ENCODE data around the gene ADGRG3.

Gene ADGRG3

DNA sequence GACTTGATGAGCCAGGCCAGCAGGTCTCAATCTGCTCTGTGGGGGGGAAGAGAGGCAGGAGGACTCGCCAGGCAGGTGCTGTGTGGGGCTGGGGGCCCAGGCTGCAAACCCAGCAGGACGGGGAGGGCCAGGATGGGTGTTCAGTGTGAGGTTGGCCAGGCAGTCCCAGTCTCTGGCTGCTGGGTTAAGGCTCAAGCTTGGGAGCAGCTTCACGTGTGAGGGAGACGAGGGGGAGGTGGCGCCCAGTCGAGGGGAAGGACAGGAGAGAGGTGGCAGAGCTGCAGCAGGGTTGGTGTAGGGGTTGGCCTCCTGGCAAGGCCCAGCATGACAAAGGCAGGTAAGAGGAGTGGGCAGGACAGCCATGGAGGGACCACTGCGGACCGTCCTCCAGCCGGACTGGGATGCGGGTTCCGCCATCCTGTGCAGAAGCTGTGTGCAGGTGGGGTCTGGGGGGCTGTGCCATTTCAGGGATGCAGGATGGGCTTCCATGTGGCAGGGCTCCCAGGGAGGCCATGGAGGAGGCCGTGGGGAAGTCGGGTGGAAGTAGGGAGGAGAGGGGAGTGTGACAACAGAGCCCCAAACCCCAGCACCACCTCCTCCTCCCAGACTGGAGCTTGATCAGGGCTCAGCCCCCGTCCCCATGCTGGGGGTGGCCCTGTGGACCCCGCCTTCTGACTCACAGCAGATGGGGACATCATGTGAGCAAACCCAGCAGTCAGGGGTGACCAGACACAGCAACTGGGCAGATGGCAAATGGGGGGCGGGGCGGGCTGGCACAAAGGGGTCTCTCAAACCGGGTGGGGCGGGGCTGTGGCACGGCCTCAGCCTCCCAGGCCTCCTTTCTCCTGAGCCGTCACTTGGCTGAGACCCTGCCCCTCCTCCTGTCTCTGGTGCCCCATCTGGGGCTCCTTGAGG lies 36.9 kb upstream of the ADGRG3 start:
- Histone ChIP-seq H3K4me2 (ENCODE audit: low read depth, low read length, poor library complexity, severe bottlenecking) (no peak overlapping the region), H3K27ac (ENCODE audit: low read depth, low read length) (no peak overlapping the region), H3K79me2 (ENCODE audit: insufficient read depth, low read length) (no peaks in the 10 kb centered on the region), H3K9ac (ENCODE audit: low read length) (no peak overlapping the region), H2AFZ (ENCODE audit: low read depth, low read length, severe bottlenecking) (no peak overlapping the region), H3F3A (ENCODE audit: insufficient read depth) (no peaks in the 10 kb centered on the region), H4K20me1 (ENCODE audit: low read depth, low read length) (no peaks in the 10 kb centered on the region), H3K36me3 (ENCODE audit: low read length) (no peaks in the 10 kb centered on the region), H3K4me3 (ENCODE audit: insufficient read depth, low read length, poor library complexity, severe bottlenecking) (no peak overlapping the region), H3K9me3 (ENCODE audit: insufficient read depth, low read length) (no peaks in the 10 kb centered on the region), H3K27me3 (ENCODE audit: low read length) (no peaks in the 10 kb centered on the region), H3K9me2 (replicated peaks; ENCODE audit: insufficient read depth, low read length) (no peaks in the 10 kb centered on the region)
- TF ChIP-seq, protein P1, sequence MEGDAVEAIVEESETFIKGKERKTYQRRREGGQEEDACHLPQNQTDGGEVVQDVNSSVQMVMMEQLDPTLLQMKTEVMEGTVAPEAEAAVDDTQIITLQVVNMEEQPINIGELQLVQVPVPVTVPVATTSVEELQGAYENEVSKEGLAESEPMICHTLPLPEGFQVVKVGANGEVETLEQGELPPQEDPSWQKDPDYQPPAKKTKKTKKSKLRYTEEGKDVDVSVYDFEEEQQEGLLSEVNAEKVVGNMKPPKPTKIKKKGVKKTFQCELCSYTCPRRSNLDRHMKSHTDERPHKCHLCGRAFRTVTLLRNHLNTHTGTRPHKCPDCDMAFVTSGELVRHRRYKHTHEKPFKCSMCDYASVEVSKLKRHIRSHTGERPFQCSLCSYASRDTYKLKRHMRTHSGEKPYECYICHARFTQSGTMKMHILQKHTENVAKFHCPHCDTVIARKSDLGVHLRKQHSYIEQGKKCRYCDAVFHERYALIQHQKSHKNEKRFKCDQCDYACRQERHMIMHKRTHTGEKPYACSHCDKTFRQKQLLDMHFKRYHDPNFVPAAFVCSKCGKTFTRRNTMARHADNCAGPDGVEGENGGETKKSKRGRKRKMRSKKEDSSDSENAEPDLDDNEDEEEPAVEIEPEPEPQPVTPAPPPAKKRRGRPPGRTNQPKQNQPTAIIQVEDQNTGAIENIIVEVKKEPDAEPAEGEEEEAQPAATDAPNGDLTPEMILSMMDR (IDR thresholded peaks at IDR 0.05; ENCODE audit: insufficient read depth, low read length, poor library complexity, severe bottlenecking), result no peak

DNA sequence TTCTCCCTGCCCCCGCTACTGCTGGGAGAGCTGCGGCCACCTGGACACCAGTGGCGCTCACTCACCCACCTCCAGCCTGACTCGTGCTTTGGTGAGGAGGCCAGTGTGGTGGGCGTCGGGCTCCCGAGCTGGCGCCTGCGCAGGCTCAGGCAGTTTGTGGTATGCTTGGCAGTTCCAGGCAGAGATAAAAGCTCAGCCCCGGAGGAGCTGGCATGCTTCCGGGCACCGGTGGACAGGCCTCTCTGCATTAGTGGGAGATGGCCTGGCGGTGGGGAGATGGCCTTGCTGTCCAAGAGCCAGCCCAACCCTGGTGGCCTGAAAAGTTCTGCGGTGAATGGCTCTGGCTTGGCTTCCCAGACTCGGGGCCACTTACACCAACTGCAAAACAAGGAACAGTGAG lies 35.5 kb upstream of the ADGRG3 start:
- Histone ChIP-seq H3K9ac (ENCODE audit: low read length) (no peak overlapping the region), H3K4me2 (ENCODE audit: low read depth, low read length, poor library complexity, severe bottlenecking) (no peak overlapping the region), H3K9me2 (replicated peaks; ENCODE audit: insufficient read depth, low read length) (no peaks in the 10 kb centered on the region), H3F3A (ENCODE audit: insufficient read depth) (no peaks in the 10 kb centered on the region), H3K36me3 (ENCODE audit: low read length) (no peaks in the 10 kb centered on the region), H3K4me3 (ENCODE audit: insufficient read depth, low read length, poor library complexity, severe bottlenecking) (no peak overlapping the region), H3K9me3 (ENCODE audit: insufficient read depth, low read length) (no peaks in the 10 kb centered on the region), H2AFZ (ENCODE audit: low read depth, low read length, severe bottlenecking) (no peak overlapping the region), H4K20me1 (ENCODE audit: low read depth, low read length) (no peaks in the 10 kb centered on the region), H3K27ac (ENCODE audit: low read depth, low read length) (no peak overlapping the region), H3K27me3 (ENCODE audit: low read length) (no peaks in the 10 kb centered on the region), H3K79me2 (ENCODE audit: insufficient read depth, low read length) (no peaks in the 10 kb centered on the region)
- TF ChIP-seq, protein P1 (IDR thresholded peaks at IDR 0.05; ENCODE audit: insufficient read depth, low read length, poor library complexity, severe bottlenecking), result no peak
- no peak for TF ChIP-seq EZH2phosphoT487 (conservative IDR thresholded peaks at IDR 0.05; ENCODE audit: low read length)

DNA sequence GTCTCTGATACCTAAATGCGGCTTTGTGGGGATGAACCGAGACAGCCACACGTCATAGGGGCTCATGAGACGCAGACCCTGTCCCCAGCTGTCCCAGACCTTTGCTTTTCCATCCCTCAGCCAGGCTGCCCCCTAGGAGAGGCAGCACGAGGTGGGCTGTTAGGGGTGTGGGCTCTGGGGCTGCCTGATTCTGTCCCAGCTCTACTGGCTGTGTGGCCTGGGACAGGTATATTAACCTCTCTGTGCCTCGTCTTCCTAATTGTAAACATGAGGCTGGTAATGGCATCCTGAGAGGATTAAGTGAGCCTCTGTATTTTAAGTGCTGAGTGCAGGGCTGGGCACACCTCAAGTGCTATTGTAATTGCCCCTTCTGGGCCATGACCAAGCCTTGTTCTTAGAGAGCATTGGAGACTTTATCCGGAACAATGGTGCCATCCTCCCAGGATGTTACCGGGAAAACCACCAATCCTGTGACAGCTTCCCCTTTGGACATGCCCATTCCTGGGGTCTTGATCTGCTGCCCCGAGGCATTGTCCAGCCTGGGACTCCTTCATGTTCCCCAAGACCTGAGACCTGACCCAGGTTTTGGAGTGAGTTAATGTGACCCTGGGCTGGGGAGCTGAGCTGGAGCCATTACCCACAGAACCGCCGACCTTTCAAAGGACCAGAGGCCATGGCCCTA lies 34.6 kb upstream of the ADGRG3 start:
- H3K4me2 ChIP-seq (ENCODE audit: low read depth, low read length, poor library complexity, severe bottlenecking), result no peak overlapping the region
- H3K79me2 ChIP-seq (ENCODE audit: insufficient read depth, low read length), result no peaks in the 10 kb centered on the region
- no peak overlapping the region for H2AFZ ChIP-seq (ENCODE audit: low read depth, low read length, severe bottlenecking)
- no peaks in the 10 kb centered on the region for H4K20me1 ChIP-seq (ENCODE audit: low read depth, low read length)
- H3K36me3 ChIP-seq (ENCODE audit: low read length), result no peaks in the 10 kb centered on the region
- no peaks in the 10 kb centered on the region for H3K9me3 ChIP-seq (ENCODE audit: insufficient read depth, low read length)
- H3K9ac ChIP-seq (ENCODE audit: low read length), result no peak overlapping the region
- no peaks in the 10 kb centered on the region for H3K27me3 ChIP-seq (ENCODE audit: low read length)
- no peaks in the 10 kb centered on the region for H3F3A ChIP-seq (ENCODE audit: insufficient read depth)
- no peak overlapping the region for H3K27ac ChIP-seq (ENCODE audit: low read depth, low read length)
- TF ChIP-seq, protein P1 (IDR thresholded peaks at IDR 0.05; ENCODE audit: insufficient read depth, low read length, poor library complexity, severe bottlenecking), result no peak
- no peak for TF ChIP-seq EZH2phosphoT487 (conservative IDR thresholded peaks at IDR 0.05; ENCODE audit: low read length)
- no peaks in the 10 kb centered on the region for H3K9me2 ChIP-seq (replicated peaks; ENCODE audit: insufficient read depth, low read length)
- H3K4me3 ChIP-seq (ENCODE audit: insufficient read depth, low read length, poor library complexity, severe bottlenecking), result no peak overlapping the region

All from SU-DHL-6 (cell line).